IMR-90 (cell line): Measurements from ENCODE around the gene CACNA2D3. TPM values are rescaled to one million over a fixed set of nuclear protein-coding genes. Genes with fewer than 3 reads are reported as not detected.
A peak's percentile ranks its signal among the peaks of the same experiment; 100 is the strongest.

ENCODE experiments used
- ATAC-seq: fragments of 200-7000 bp; cut with Tn5 transposase; 2 replicates; pipeline ENCODE4 v1.9.1; 2020; ENCODE audit warnings: low read depth, mild to moderate bottlenecking, moderate library complexity
- BruUV-seq: library from RNA; stranded (reverse); fragments of 400-500 nt; replicated peaks from 2 replicates; lab custom pipeline; 2021; lab: Mats Ljungman, UMichigan
- CTCF ChIA-PET: fragments of 300-600 bp; formaldehyde crosslinking; extraction: SDS; loops from one replicate; lab custom pipeline; 2021; ENCODE audit warnings: antibody characterized with exemption; lab: Yijun Ruan, JAX
- POLR2A ChIA-PET: fragments of 300-600 bp; sonication (Branson Sonifier 250); formaldehyde crosslinking; loops from one replicate; lab custom pipeline; 2022; ENCODE audit warnings: antibody characterized with exemption; ENCODE audit not compliant: unreplicated experiment; lab: Charles Lee
- DNase-seq: peaks from one replicate; pipeline ENCODE4 v3.0.0; 2013
- H2AFZ ChIP-seq: replicated peaks from 2 replicates; pipeline ENCODE3; 2013; ENCODE audit warnings: low read length, mild to moderate bottlenecking; ENCODE audit not compliant: poor library complexity
- H2AK5ac ChIP-seq: 2 replicates; pipeline ENCODE4 v1.6.1; 2013; ENCODE audit warnings: low read depth, low read length, inconsistent platforms
- H2AK9ac ChIP-seq: replicated peaks from 2 replicates; pipeline ENCODE3; 2013; ENCODE audit warnings: mild to moderate bottlenecking, low read depth, low read length, moderate library complexity; ENCODE audit not compliant: poor library complexity
- H2BK120ac ChIP-seq: 2 replicates; pipeline ENCODE4 v1.6.1; 2013; ENCODE audit warnings: low read depth, low read length, inconsistent platforms
- H2BK15ac ChIP-seq: 3 replicates; pipeline ENCODE4 v1.6.1; 2013; ENCODE audit warnings: low read depth, low read length, inconsistent platforms
- H2BK20ac ChIP-seq: 2 replicates; pipeline ENCODE4 v1.6.1; 2013; ENCODE audit warnings: low read depth, mild to moderate bottlenecking, inconsistent platforms, low read length, moderate library complexity
- H2BK5ac ChIP-seq: 2 replicates; pipeline ENCODE4 v1.6.1; 2013; ENCODE audit warnings: mild to moderate bottlenecking, low read depth, low read length, inconsistent platforms; ENCODE audit not compliant: poor library complexity, severe bottlenecking
- H3K14ac ChIP-seq: replicated peaks from 2 replicates; pipeline ENCODE4 v1.6.1; 2013; ENCODE audit warnings: low read depth, low read length, inconsistent platforms
- H3K18ac ChIP-seq: 2 replicates; pipeline ENCODE4 v1.6.1; 2013; ENCODE audit warnings: low read depth, low read length, control low read depth
- H3K23ac ChIP-seq: 2 replicates; pipeline ENCODE4 v1.6.1; 2013; ENCODE audit warnings: low read depth, low read length, inconsistent platforms
- H3K27ac ChIP-seq: 2 replicates; pipeline ENCODE4 v1.5.1; 2013; ENCODE audit warnings: mild to moderate bottlenecking, control low read depth, low read length; ENCODE audit not compliant: insufficient read depth
- H3K27me3 ChIP-seq: 2 replicates; pipeline ENCODE4 v1.6.1; 2013; ENCODE audit warnings: low read length; ENCODE audit not compliant: control insufficient read depth, insufficient read depth
- H3K36me3 ChIP-seq: 2 replicates; pipeline ENCODE4 v1.6.1; 2013; ENCODE audit warnings: low read length, mixed read lengths; ENCODE audit not compliant: control insufficient read depth, insufficient read depth
- H3K4ac ChIP-seq: 2 replicates; pipeline ENCODE4 v1.6.1; 2013; ENCODE audit warnings: low read depth, low read length, inconsistent platforms
- H3K4me1 ChIP-seq: 2 replicates; pipeline ENCODE4 v1.6.1; 2013; ENCODE audit warnings: low read length, mixed read lengths; ENCODE audit not compliant: control insufficient read depth, insufficient read depth
- H3K4me2 ChIP-seq: 2 replicates; pipeline ENCODE4 v1.6.1; 2013; ENCODE audit warnings: low read depth, mild to moderate bottlenecking, control low read depth, low read length, moderate library complexity
- H3K4me3 ChIP-seq: 2 replicates; pipeline ENCODE4 v1.5.1; 2013; ENCODE audit warnings: low read depth, mild to moderate bottlenecking, control low read depth, low read length, moderate library complexity; ENCODE audit not compliant: insufficient read depth
- H3K56ac ChIP-seq: 2 replicates; pipeline ENCODE4 v1.6.1; 2013; ENCODE audit warnings: low read length, inconsistent platforms; ENCODE audit not compliant: insufficient read depth; ENCODE audit errors: extremely low read depth
- H3K79me1 ChIP-seq, 2 experiments: 2 replicates each; pipeline ENCODE4 v1.6.1; 2013; ENCODE audit warnings: low read length in 2 of 2, inconsistent platforms in 1 of 2, low read depth in 1 of 2
- H3K9ac ChIP-seq: 2 replicates; pipeline ENCODE4 v1.6.1; 2013; ENCODE audit warnings: low read depth, low read length, control low read depth
- H3K9me1 ChIP-seq: 2 replicates; pipeline ENCODE4 v1.6.1; 2013; ENCODE audit warnings: low read length, inconsistent platforms; ENCODE audit not compliant: insufficient read depth
- H3K9me3 ChIP-seq: 2 replicates; pipeline ENCODE4 v1.6.1; 2013; ENCODE audit warnings: low read length; ENCODE audit not compliant: control insufficient read depth, insufficient read depth
- H4K20me1 ChIP-seq: 2 replicates; pipeline ENCODE4 v1.6.1; 2013; ENCODE audit warnings: low read length, inconsistent platforms; ENCODE audit not compliant: insufficient read depth
- H4K5ac ChIP-seq: 2 replicates; pipeline ENCODE4 v1.6.1; 2013; ENCODE audit warnings: mild to moderate bottlenecking, low read depth, low read length, control low read depth
- H4K8ac ChIP-seq, 2 experiments: 2 replicates each; pipeline ENCODE4 v1.6.1; 2013; ENCODE audit warnings: low read depth in 2 of 2, low read length in 2 of 2, control low read depth in 1 of 2, inconsistent platforms in 1 of 2
- H4K91ac ChIP-seq: 2 replicates; pipeline ENCODE4 v1.6.1; 2013; ENCODE audit warnings: low read depth, low read length, inconsistent platforms; ENCODE audit not compliant: insufficient read depth
- MAFK ChIP-seq: IDR thresholded peaks from 2 replicates; pipeline ENCODE4 v1.6.1; 2012; ENCODE audit warnings: low read depth, low read length, improper control_type of control experiment
- POLR2A ChIP-seq: IDR thresholded peaks from 2 replicates; pipeline ENCODE4 v1.6.1; 2012; ENCODE audit warnings: mild to moderate bottlenecking, low read depth, low read length
- WGBS, 2 experiments: methylation state at CpG; one replicate each; pipeline versions ENCODE4 v1.1.5 to v1.1.7; 2013; ENCODE audit warnings: missing lambda C conversion rate in 2 of 2; ENCODE audit not compliant: insufficient read length in 1 of 2; ENCODE audit errors: extremely low coverage in 2 of 2; 5-methylcytosine and 5-hydroxymethylcytosine counted together
- dilution Hi-C: fragments of 300-500 bp; cut with HindIII; formaldehyde crosslinking; loops from one replicate; pipeline ENCODE4 v1.14.3; 2018; ENCODE audit warnings: low sequenced_read_pairs; ENCODE audit not compliant: unreplicated experiment
- in situ Hi-C: fragments of 300-500 bp; cut with MboI; formaldehyde crosslinking; loops from 3 replicates; pipeline ENCODE4 v1.14.3; 2019; ENCODE audit warnings: low sequenced_read_pairs, inconsistent platforms, mixed read lengths
- intact Hi-C: fragments of 100-400 bp; cut with micrococcal nuclease; formaldehyde crosslinking; loops from 2 replicates; pipeline ENCODE4 v1.10.0; 2022
- polyA plus RNA-seq, 3 experiments: library from polyadenylated mRNA; depleted of rRNA; stranded (reverse); fragments of >200 nt; gene quantifications; 2 replicates each; pipeline ENCODE4 v1.2.3, GENCODE V29; 2012; ENCODE audit warnings: low replicate concordance in 1 of 3
- total RNA-seq: library from RNA; depleted of rRNA; stranded (reverse); fragments of >200 nt; gene quantifications from 2 replicates; pipeline ENCODE4 v1.2.3, GENCODE V29; 2012

Gene CACNA2D3
- total and polyA plus RNA-seq, 2 of the 4 experiments (the other 2 are of a cell fraction): 0.36 to 0.41 TPM

- ChIA-PET CTCF (interaction anchor here (0.9 kb wide), 1 partner anchor 40 kb away, joined by 3 read pairs; no protein-coding TSS in a partner anchor), POLR2A (no interaction called here)
- Histone ChIP-seq H2BK5ac (no peak overlapping the region), H3K36me3 (no peaks in the 10 kb centered on the region), H2AK5ac (no peak overlapping the region), H4K20me1 (no peaks in the 10 kb centered on the region), H3K27me3 (peaks cover 2% of the 10 kb centered on the region; the same call in 1 of the 2 replicates), H3K9ac (no peak overlapping the region), H3K23ac (no peak overlapping the region), H3K18ac (no peak overlapping the region), H2BK20ac (no peak overlapping the region), H2AFZ (no peak overlapping the region), H3K79me1 (no peaks in the 10 kb centered on the region), H4K91ac (no peak overlapping the region), H3K4ac (0 out of 2 replicates have a peak overlapping the region, but pooled peaks have one; percentile 16), H3K14ac (no peak overlapping the region), H4K5ac (no peak overlapping the region), H2AK9ac (no peak overlapping the region), H2BK120ac (no peak overlapping the region), H2BK15ac (no peak overlapping the region), H4K8ac (no peak overlapping the region), H3K4me3 (no peak overlapping the region), H3K27ac (no peak overlapping the region), H3K4me1 (no peaks in the 10 kb centered on the region), H3K9me3 (no peaks in the 10 kb centered on the region), H3K56ac (no peak overlapping the region), H3K4me2 (no peak overlapping the region), H3K9me1 (no peaks in the 10 kb centered on the region; the same call in 1 of the 2 replicates)
- DNase-seq (no peak), ATAC-seq (no peak)
- intact Hi-C loops (no loop called here), dilution Hi-C loops (no loop called here), in situ Hi-C loops (no loop called here)
- TF ChIP-seq POLR2A: no peak
- peak; percentile 85 for TF ChIP-seq MAFK
- 83% methylated on average over 3 of the region's 4 CpGs; no CpG with 5 or more reads in 1 of the 2 experiments for WGBS, 2 experiments
- BruUV-seq: no TSS peak
These were observed 887.0 kb downstream of the CACNA2D3 start for GRCh38 chr3:55009372-55009771.
